Neural progenitor cell (in vitro differentiated cells): ENCODE results near the gene FBLN7.

ENCODE experiments used
- CTCF ChIP-seq: fragments of 200-600 bp; sonication (generic); IDR thresholded peaks from 2 replicates; pipeline ENCODE4 v1.5.1; 2017; ENCODE audit warnings: antibody characterized with exemption, mild to moderate bottlenecking
- EZH2 ChIP-seq: fragments of 200-600 bp; sonication (generic); IDR thresholded peaks from 2 replicates; pipeline ENCODE4 v1.6.1; 2017; ENCODE audit warnings: antibody characterized with exemption, mild to moderate bottlenecking, moderate library complexity

GRCh38 chr2:112151701-112152440 is 13.7 kb downstream of the FBLN7 start:
- TF ChIP-seq CTCF = no peak
- no peak for TF ChIP-seq EZH2
